ENCODE results near the gene BTBD16.

Gene BTBD16

DNA sequence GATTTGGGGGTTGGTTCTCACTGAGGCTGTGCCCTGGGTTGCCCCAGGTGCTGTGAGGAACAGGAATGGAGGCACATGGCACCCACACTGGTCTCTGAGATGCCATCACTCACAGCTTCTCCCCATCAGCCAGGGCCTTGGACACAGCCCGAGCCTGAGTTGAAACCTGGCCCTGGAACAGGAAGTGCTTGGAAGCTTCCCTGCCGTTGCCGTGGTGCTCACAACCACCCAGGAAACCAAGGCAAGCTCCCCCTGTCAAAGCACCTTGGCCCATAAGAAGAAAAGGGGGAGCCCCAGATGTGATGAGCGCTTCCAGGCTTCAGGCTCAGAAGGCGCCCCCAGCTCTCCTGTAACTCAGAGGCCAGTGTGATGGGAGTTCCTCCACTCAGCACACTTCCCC lies at the start of gene BTBD16:
TSS of gene BTBD16 (plus strand) at position 221 of the 400 bp plus-strand sequence. CDS start 3,786 bp downstream, outside the sequence.
- no peak for DNase-seq (ENCODE audit: low read depth in 2 of 2)

GRCh38 chr10:122221958-122222357 lies 49.1 kb upstream of the BTBD16 start:
- DNase-seq (ENCODE audit: low read depth in 2 of 2), result no peak

- DNase-seq (ENCODE audit: low read depth in 2 of 2), result no peak
Observed at GRCh38 chr10:122222638-122223037, 48.5 kb upstream of the BTBD16 start.

- no peak for DNase-seq (ENCODE audit: low read depth in 2 of 2)
Observed at GRCh38 chr10:122224159-122224558, 46.9 kb upstream of the BTBD16 start.

DNA sequence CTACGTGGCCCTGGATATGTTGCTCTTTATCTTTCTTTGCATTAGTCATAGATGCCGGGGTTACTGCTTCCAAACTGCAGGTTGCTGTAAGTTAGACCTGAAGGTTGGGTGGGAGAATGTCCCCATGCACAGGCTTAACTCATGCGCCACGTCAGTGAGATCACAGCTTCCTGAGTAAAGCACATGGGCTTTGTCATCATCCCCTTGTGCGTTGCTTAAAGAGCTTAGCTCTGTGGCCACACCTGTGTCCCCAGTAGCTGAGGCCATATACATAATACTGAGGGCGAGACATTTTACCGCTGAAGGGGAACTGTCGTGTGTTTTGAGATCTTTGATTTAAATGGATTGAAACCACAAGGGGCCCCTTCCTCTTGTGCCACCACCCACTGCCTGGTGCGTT lies 45.8 kb upstream of the BTBD16 start:
- DNase-seq (ENCODE audit: low read depth in 2 of 2), result no peak

GRCh38 chr10:122227754-122228153 lies 43.3 kb upstream of the BTBD16 start:
- DNase-seq (ENCODE audit: low read depth in 2 of 2), result no peak

GRCh38 chr10:122229666-122230065 lies 41.4 kb upstream of the BTBD16 start:
- no peak for DNase-seq (ENCODE audit: low read depth in 2 of 2)

- no peak for DNase-seq (ENCODE audit: low read depth in 2 of 2)
Observed at GRCh38 chr10:122230222-122230621, 40.9 kb upstream of the BTBD16 start.

GRCh38 chr10:122232769-122233168 lies 38.3 kb upstream of the BTBD16 start:
- DNase-seq (ENCODE audit: low read depth in 2 of 2), result no peak

- DNase-seq (ENCODE audit: low read depth in 2 of 2), result no peak
Observed at GRCh38 chr10:122233857-122234348, 37.2 kb upstream of the BTBD16 start.

GRCh38 chr10:122234416-122234815 lies 36.7 kb upstream of the BTBD16 start:
- no peak for DNase-seq (ENCODE audit: low read depth in 2 of 2)

DNA sequence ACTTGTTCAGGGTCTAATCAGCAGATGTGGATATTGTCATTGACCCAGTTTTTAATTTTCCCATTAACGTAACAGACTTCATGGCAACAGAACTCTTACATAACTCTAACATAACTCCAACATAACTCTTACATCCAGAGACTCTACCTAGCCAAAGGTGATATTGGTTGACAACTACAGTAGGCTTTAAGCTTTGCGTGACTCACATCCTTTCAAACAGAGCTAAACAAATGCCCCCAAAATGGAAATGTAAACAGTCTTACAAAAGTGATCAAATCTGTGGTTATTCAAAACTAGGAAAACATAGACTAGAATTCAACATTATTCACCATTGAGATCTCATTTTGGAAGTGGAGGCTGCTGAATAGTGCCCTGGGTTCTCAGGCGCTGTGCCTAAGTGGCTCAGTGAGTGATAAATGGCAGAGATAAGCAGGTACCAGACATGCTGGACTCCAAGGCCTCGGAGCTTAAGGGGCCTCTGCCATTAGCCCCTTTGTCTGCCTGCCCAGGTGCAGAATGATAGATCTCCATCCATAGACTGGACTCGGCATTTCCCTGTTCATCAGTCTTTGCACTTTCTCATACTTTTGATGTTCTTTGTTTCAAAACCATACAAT lies 34.3 kb upstream of the BTBD16 start:
- DNase-seq (ENCODE audit: low read depth in 2 of 2), result no peak

DNA sequence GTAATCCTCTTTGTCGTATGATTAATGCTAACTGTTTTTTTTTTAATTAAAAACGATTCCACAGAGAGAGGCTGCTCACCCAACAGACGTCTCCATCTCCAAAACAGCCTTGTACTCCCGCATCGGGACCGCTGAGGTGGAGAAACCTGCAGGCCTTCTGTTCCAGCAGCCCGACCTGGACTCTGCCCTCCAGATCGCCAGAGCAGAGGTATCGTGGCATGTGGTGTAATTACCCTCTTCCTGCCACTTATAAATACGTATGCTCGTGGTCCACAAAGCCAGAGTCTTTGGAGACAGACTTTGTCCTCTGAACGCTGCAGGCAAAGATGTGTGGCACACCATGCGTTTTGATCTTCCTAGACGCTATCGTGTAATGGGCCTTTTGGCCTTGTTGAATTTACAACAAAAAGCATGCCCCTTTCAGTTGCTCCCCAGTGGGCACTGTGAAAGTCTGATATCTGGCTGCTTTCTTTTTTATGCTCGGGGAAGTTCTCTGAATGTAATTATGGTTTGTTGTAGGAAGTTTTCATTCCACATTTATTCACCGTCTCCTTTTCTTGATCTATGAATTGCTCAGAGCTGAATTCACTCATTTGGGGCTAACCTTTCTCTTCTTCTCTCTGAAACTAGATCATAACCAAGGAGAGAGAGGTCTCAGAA lies 33.6 kb upstream of the BTBD16 start:
- DNase-seq (ENCODE audit: low read depth in 2 of 2), result no peak

DNA sequence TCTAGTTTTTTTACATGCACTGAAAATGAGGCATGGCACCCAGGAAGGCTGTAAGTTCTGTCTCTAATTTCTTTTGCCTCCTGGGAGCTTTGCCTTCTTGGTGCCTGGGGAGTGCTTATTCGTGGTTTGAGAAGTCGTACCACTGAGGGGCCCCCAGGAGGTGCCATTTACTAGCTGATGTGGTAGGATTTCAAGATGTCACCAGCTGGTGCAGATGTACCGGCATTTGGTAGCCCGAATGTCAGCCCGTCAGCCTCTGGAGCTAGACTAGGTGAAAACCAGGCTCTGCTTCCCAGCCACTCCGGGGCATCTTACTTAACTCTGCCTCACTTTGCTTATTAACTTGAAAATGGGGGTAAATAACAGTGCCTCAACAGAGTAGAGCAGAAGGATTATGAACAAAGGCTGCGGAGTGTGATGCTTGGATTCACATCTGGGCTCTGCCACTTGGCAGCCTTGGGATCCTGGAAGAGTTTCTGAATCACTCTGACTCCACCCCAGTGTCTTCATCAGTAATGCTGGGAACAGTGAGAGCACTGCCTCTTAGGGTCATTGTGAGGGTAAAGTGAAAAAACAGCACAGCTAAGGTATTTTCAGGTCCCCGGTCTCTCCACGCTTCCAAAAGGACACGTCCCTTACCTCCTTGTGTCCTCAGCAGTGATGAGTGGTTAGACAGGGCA lies 31.4 kb upstream of the BTBD16 start:
- no peak for DNase-seq (ENCODE audit: low read depth in 2 of 2)

- DNase-seq (ENCODE audit: low read depth in 2 of 2), result no peak
Observed at GRCh38 chr10:122240401-122240800, 30.7 kb upstream of the BTBD16 start.

DNA sequence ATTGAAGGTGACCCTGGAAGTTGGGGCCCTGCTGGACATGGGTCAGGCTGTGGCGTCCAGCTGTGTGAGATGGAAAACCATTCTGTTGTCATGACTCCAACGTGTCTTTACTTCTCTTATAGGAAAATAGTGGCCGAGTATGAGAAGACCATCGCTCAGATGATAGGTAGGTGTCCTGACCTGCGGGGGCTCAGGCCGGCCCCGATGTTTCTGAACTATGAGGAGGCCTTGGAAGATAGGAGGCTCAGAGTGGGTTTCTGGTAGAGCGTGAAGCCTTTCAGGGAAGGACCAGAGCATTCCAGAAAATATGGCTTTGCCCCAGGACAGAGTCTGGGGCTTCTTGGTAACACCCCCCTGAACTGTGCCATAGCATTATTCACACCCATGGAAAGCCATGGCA lies 29.3 kb upstream of the BTBD16 start:
- DNase-seq (ENCODE audit: low read depth in 2 of 2), result no peak

DNA sequence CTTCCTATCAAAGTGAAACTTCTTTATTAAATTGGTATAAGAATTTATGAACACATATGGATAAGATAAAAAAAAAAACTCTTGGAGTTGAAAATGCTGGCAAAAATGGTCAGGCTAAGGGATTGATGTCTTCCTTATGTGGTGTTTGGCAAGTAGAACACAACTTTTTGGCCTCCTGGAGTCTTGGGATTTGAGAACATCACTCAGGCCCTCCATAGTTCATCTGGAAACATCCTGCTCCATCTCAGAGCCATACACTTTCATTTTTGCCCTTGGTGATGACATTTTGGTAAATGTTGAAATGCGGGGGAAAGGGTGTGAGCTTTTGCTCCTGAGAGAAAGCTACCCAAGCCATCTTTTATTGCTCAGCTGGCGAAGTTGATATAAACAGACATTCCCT lies 27.5 kb upstream of the BTBD16 start:
- no peak for DNase-seq (ENCODE audit: low read depth in 2 of 2)

- DNase-seq (ENCODE audit: low read depth in 2 of 2), result no peak
Observed at GRCh38 chr10:122244001-122244975, 26.8 kb upstream of the BTBD16 start.

GRCh38 chr10:122245136-122245535 lies 26.0 kb upstream of the BTBD16 start:
- DNase-seq (ENCODE audit: low read depth in 2 of 2), result no peak

DNA sequence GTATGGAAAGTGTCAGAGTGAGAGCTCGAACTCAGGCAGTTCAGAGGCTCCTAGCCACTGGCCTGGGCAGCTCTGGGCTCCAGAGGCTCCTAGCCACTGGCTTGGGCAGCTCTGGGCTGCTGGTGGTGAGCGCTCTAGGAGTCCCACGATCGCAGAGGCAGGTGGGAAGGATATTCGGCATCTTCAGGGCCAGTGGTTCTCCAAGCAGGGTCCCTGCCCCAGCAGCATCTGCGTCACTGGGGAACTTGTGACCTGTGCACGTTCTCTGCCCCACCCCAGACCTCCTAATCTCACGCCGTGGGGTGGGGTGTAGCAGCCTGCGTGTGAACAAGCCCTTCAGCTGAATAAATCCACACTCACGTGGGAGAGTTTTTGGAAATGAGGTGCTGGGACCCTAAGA lies 25.2 kb upstream of the BTBD16 start:
- DNase-seq (ENCODE audit: low read depth in 2 of 2), result no peak

DNA sequence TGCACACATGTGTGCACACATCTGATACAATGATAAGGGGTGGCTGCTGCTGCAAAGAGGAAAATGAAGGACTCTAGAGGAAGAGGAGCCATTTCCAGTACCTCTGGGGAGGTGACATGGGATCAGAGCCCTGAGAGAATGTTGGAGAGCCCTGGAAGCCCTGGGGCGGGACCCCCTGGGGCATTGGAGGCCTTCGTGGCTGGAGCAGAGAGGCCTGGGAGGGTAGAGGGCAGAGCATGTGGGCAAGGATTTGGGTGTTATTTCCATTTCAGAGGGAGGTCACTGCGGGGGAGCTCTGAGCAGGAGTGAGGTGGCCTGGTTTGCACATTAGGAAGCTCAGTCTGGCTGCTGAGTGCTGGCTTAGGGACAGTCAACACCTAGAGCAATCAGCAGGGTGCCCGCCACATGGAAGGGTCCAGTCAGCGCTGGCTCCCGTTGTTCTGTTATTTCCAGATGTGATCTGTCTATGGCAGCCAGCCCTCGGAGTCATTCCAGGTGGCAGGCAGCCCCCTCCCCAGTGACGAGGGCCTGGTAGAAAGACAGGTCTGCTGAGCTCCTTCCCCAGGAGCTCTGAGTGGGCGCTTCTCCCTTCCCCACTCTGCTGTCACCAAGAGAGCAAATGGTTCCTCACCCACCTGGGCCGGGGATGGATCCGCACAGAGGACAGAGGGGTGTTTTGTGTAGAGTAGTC lies 24.1 kb upstream of the BTBD16 start:
- DNase-seq (ENCODE audit: low read depth in 2 of 2), result no peak
